Measurements from ENCODE around the gene UGT3A2. TPM values are rescaled to one million over a fixed set of nuclear protein-coding genes. Genes with fewer than 3 reads are reported as not detected.
A peak's percentile ranks its signal among the peaks of the same experiment; 100 is the strongest.

The UGT3A2 gene
- total RNA-seq, 1 experiment from 2014 or later, result 13.7 TPM

DNA sequence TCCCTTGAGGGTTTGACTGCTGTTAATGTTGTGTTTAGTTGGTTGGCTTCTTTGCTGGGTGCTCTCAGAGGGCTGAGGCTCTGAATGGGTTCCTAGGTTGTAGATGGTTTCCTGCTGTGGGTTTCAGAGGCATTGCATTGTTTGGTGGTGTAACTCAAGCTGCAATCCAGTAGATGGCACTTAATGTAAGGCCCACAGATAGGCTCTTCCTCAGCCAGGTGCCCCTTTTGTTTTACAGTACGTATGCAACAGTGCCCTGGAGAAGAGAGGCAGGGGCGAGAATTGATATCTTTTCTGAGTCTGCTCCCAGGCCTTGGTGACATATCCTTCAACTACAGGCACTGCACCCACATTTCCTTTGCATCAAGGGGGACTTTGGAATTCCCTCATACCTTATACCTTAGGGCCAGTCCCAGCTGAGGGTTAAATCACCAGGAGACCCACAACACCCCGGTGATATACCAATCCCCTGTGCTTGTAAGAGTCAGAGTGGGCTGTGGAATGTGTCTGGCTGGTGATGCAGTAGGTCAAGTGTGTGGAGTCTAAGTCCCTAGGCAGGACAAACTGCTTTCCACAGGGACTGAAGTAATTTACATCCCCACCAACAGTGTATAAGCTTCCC, 7.0 kb upstream of the UGT3A2 start:
- Mint-ChIP-seq H3K4me1 (peaks cover 17 to 26% of the 10 kb centered on the region in 2 experiments), H3K9me3 (no peaks in the 10 kb centered on the region; a peak in 1 of 5 replicates), H3K27me3 (ENCODE audit: low read depth) (peaks cover 10% of the 10 kb centered on the region), H3K4me3 (no peak overlapping the region), H3K27ac (peak overlapping the region in 1 of 3 experiments; percentile 14; a peak in 1 of 7 replicates), H3K36me3 (ENCODE audit: insufficient read depth in 1 of 3, low read depth in 3 of 3) (no peaks in the 10 kb centered on the region)
- H3K4me1 ChIP-seq (ENCODE audit: insufficient read depth, low read length), result no peaks in the 10 kb centered on the region
- H3K4me2 ChIP-seq (ENCODE audit: insufficient read depth, insufficient read length, low read length), result no peak overlapping the region
- no peak overlapping the region for H3K27ac ChIP-seq (ENCODE audit: insufficient read length, low read depth, low read length)
- H2BK15ac ChIP-seq (ENCODE audit: low read depth, low read length), result no peak overlapping the region
- no CpG with 5 or more reads among the region's 3 CpGs for WGBS (ENCODE audit: extremely low coverage, insufficient read length, low lambda C conversion rate)
- H3K4ac ChIP-seq (ENCODE audit: low read depth, low read length), result no peak overlapping the region
- no peaks in the 10 kb centered on the region for H3K23me2 ChIP-seq (ENCODE audit: insufficient read length, low read depth, low read length, poor library complexity, severe bottlenecking)
- H3K27me3 ChIP-seq (ENCODE audit: insufficient read depth, low read length), result no peaks in the 10 kb centered on the region
- no peak overlapping the region for H3K14ac ChIP-seq (ENCODE audit: insufficient read depth, low read length)
- H2BK12ac ChIP-seq (ENCODE audit: insufficient read length, low read depth, low read length), result no peak overlapping the region
- H2BK5ac ChIP-seq (ENCODE audit: insufficient read length, low read length), result no peak overlapping the region
- no peak overlapping the region for H3K56ac ChIP-seq (ENCODE audit: insufficient read length, low read depth, low read length)
- H3K79me1 ChIP-seq (ENCODE audit: insufficient read depth, low read depth, low read length, poor library complexity, severe bottlenecking), result no peaks in the 10 kb centered on the region
- no peak overlapping the region for H3K18ac ChIP-seq (ENCODE audit: insufficient read length, low read depth, low read length)
- no peaks in the 10 kb centered on the region for H4K20me1 ChIP-seq (ENCODE audit: control insufficient read depth, insufficient read depth, insufficient read length)
- no peak overlapping the region for H2BK120ac ChIP-seq (ENCODE audit: low read depth, low read length, poor library complexity, severe bottlenecking)
- no peaks in the 10 kb centered on the region for H3K9me3 ChIP-seq (ENCODE audit: control insufficient read depth, low read depth, low read length)
- no peak overlapping the region for H2AFZ ChIP-seq (ENCODE audit: low read length)
- H3K79me2 ChIP-seq (ENCODE audit: insufficient read depth, low read length), result no peaks in the 10 kb centered on the region
- H3T11ph ChIP-seq (ENCODE audit: low read length), result no peak overlapping the region
- H2AK5ac ChIP-seq (ENCODE audit: insufficient read length, low read length), result no peak overlapping the region
- no peak overlapping the region for H4K91ac ChIP-seq (ENCODE audit: insufficient read length, low read depth, low read length)
- H2BK20ac ChIP-seq (ENCODE audit: low read depth, low read length, poor library complexity, severe bottlenecking), result no peak overlapping the region
- DNase-seq, result peak; percentile 71
- TF ChIP-seq, protein P1, sequence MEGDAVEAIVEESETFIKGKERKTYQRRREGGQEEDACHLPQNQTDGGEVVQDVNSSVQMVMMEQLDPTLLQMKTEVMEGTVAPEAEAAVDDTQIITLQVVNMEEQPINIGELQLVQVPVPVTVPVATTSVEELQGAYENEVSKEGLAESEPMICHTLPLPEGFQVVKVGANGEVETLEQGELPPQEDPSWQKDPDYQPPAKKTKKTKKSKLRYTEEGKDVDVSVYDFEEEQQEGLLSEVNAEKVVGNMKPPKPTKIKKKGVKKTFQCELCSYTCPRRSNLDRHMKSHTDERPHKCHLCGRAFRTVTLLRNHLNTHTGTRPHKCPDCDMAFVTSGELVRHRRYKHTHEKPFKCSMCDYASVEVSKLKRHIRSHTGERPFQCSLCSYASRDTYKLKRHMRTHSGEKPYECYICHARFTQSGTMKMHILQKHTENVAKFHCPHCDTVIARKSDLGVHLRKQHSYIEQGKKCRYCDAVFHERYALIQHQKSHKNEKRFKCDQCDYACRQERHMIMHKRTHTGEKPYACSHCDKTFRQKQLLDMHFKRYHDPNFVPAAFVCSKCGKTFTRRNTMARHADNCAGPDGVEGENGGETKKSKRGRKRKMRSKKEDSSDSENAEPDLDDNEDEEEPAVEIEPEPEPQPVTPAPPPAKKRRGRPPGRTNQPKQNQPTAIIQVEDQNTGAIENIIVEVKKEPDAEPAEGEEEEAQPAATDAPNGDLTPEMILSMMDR (conservative IDR thresholded peaks at IDR 0.05), result peak; percentile 65
- H3K23ac ChIP-seq (ENCODE audit: insufficient read length, low read depth, low read length), result no peak overlapping the region
- H3K9ac ChIP-seq (ENCODE audit: extremely low read depth, insufficient read length, low read length), result no peak overlapping the region
- H4K5ac ChIP-seq (ENCODE audit: insufficient read length, low read depth, low read length), result no peak overlapping the region
- no peak overlapping the region for H4K8ac ChIP-seq (replicated peaks; ENCODE audit: insufficient read length, low read depth, low read length)

Measured in H9 (cell line).